ENCODE measurements around the gene HYAL3. TPM values are rescaled to one million over a fixed set of nuclear protein-coding genes. Genes with fewer than 3 reads are reported as not detected.

The HYAL3 gene
- total and polyA plus RNA-seq, 2 of the 13 experiments (the other 11 are each of a cell fraction or from before 2014, with no cell fraction given): 5.5 to 10.4 TPM

- TF ChIP-seq ATF5 (CRISPR knock-in tag; IDR thresholded peaks at IDR 0.05; ENCODE audit: low read depth) (no peak), HNRNPL (IDR thresholded peaks at IDR 0.05; ENCODE audit: low read depth, low read length) (no peak; the same call in 1 of the 2 replicates), KDM6A (CRISPR knock-in tag; IDR thresholded peaks at IDR 0.05; ENCODE audit: low read depth) (no peak), ZBTB33 (CRISPR knock-in tag; IDR thresholded peaks at IDR 0.05) (no peak; the same call in 1 of the 2 replicates), TRIM24 (CRISPR knock-in tag; IDR thresholded peaks at IDR 0.05) (no peak), EEA1 (CRISPR knock-in tag; IDR thresholded peaks at IDR 0.05; ENCODE audit: borderline replicate concordance) (no peak), HOXA7 (CRISPR knock-in tag; IDR thresholded peaks at IDR 0.05) (no peak), ZFP82 (CRISPR knock-in tag; IDR thresholded peaks at IDR 0.05; ENCODE audit: borderline replicate concordance) (peak; percentile 93; the same call in 1 of the 2 replicates), RBM22 (optimal IDR thresholded peaks at IDR 0.05; ENCODE audit: low read length) (no peak), ZNF704 (CRISPR knock-in tag; IDR thresholded peaks at IDR 0.05; ENCODE audit: borderline replicate concordance) (peak; percentile 16; the same call in 1 of the 2 replicates), MAF1 (CRISPR knock-in tag; IDR thresholded peaks at IDR 0.05; ENCODE audit: borderline replicate concordance) (no peak), KAT7 (CRISPR knock-in tag; IDR thresholded peaks at IDR 0.05; ENCODE audit: borderline replicate concordance) (no peak), KLF13 (CRISPR knock-in tag; IDR thresholded peaks at IDR 0.05) (no peak), ATF7 (IDR thresholded peaks at IDR 0.05) (no peak), ATF7 (CRISPR knock-in tag; IDR thresholded peaks at IDR 0.05) (0 out of 2 replicates have a peak, but pooled peaks have one; percentile 47), ZFP91 (CRISPR knock-in tag; IDR thresholded peaks at IDR 0.05; ENCODE audit: borderline replicate concordance) (peak; percentile 89), HMGA1 (CRISPR knock-in tag; conservative IDR thresholded peaks at IDR 0.05) (no peak), ARNT (IDR thresholded peaks at IDR 0.05) (no peak), SOX6 (IDR thresholded peaks at IDR 0.05) (no peak), SOX6 (CRISPR knock-in tag; IDR thresholded peaks at IDR 0.05) (peak; percentile 67), STAT6 (CRISPR knock-in tag; IDR thresholded peaks at IDR 0.05; ENCODE audit: borderline replicate concordance) (no peak), PHF8 (CRISPR knock-in tag; IDR thresholded peaks at IDR 0.05) (peak; percentile 64)
These were observed 6.8 kb downstream of the HYAL3 start, which contains the start of gene IFRD2 (continued) for GRCh38 chr3:50292159-50293078.
